CD4-positive, alpha-beta T cell treated with Interleukin-10 for 1 hour (primary cell): ENCODE measurements around the gene MAP3K7.

Source experiments
- DNase-seq: peaks from one replicate; pipeline ENCODE4 v3.0.0-alpha.2; 2020

Gene MAP3K7

DNA sequence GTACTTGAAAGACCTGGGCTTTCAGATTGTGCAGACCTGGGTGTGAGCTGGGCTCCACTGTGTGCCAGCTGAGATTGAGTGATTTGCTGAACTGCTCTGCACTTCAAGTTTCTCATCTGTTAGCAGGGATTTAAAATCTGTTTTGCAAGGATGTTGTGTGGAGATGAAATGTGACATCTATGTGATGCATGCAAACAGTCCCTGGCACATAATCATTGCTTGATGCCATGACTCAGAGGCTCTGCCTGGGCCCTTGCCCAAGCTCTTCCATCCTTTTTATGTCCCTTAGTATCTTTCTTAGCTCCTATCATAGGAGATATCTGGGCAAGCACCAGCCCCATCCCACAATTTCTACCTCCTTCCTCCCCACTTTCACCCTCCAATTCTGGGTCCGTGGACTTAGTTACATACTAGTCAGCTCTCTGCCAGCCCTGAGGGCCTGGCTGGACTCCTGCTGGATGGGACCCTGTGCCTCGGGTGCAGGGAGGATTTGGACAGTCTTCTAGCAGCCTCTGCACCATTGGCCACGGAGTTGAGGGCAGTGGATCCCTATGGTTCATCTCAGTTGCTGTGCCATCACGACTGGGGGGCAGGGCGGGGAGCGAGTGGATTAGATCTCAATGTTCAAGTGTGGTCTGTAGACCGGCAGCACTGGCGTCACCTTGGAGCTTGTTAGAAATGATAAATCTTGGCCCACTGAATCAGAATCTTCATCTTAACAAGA lies 103.6 kb downstream of the MAP3K7 start:
- DNase-seq: no peak

DNA sequence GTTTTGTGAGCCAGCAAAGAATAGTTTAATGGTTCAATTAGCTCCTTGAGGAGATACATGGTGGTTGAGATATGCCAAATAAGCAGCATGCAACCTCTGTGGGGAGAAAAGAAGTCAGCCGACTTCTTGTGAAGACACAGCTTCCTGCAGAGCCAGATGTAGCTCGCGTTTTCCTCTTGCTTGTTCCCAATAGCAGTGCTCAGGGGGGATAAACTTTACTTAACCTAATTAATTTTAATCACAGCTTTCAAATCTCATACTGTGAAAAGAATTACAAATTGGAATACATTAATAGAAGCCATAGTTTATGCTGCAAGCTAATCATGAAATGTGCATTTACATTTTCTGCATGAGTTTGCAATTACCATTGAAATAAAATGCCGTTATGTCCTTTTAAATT lies 106.2 kb downstream of the MAP3K7 start:
- no peak for DNase-seq

DNA sequence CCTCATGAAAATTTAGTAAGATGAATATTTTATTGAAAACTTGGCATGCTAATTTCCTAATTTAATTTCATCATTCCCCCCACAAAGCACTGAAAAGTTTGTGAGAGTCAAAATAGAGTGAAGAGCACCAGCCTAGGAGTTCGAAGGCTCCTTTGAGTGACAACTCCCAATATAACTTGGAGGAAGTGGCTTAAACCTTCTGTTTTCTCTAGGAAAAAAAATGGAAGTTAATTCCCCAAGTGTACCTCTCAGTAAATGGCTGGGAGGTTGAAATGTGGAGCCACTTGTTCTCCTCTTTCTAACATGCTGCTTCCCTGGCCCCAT lies 107.3 kb downstream of the MAP3K7 start:
- DNase-seq: no peak

GRCh38 chr6:90478789-90479602 lies 107.9 kb downstream of the MAP3K7 start:
- peak; percentile 88 for DNase-seq

DNA sequence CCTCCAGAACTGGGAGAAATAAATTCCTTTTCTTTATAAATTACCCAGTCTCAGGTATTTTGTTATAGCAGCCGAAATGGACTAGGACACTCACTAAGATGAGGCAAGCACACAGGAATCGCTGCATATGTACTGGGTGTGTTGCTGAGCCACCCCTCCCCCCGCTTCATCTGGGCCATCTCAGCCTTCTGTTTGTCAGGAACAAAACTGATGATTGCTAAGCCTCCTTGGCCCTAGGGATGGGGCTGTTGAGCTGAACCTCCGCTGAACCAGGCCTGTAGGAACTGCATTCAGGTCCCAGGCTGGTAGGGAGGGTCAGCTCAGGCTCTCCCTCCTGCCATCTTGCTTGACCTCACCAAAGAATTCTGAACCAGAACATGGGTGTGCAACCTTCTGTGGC lies 108.6 kb downstream of the MAP3K7 start:
- no peak for DNase-seq

DNA sequence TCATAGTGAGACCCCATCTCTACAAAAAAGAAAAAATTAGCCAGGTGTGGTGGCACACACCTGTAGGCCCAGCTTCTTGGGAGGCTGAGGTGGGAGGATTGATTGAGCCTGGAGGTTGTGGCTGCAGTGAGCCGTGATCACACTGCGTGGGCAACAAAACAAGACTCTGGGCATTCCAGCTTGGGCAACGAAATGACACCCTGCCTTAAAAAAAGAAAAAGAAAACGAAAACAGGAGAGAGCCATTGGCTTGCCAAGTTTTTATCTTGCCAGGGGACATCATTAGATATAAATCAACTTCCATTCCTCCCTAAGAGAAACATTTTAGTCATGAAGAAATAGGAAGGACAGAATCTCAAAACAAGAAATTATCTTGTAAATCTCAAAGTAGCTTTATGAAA lies 109.5 kb downstream of the MAP3K7 start:
- no peak for DNase-seq

DNA sequence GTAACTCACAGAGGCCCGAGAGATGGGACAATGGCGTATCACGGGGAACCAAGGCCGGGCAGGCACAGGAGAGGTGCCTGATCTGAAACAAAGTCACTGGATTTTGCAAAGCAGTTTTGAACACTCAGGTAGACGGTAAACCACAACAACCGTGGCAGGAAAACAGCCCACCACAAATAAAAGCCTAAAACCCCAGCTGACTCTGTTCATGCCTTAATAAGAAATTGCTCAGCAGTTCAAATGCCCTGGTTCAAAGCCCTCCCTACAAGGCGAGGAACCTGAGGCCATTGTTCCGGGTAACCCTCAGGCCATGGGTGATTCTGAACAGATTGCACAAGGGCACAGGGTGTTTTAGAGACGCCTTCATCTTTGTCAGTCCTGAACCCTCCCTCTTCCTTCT lies 114.2 kb downstream of the MAP3K7 start:
- DNase-seq: peak; percentile 50

DNA sequence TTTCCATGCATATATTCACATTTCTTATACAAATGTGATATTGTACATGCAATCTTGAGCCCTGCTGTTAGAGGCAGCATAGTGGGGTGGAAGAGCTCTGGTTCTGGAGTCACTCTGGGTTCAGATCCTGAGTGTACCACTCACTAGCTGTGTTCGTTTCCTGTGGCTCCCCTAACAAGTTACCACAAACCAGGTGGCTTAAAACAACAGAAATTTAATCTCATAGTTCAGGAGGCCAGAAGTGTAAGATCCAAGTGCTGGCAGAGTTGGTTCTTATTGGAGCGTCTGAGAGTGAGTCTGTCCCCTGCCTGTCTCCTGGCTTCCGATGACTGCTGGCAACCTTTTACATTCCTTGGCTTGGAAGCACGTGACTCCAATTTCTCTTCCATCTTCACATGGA lies 115.6 kb downstream of the MAP3K7 start:
- DNase-seq: no peak

DNA sequence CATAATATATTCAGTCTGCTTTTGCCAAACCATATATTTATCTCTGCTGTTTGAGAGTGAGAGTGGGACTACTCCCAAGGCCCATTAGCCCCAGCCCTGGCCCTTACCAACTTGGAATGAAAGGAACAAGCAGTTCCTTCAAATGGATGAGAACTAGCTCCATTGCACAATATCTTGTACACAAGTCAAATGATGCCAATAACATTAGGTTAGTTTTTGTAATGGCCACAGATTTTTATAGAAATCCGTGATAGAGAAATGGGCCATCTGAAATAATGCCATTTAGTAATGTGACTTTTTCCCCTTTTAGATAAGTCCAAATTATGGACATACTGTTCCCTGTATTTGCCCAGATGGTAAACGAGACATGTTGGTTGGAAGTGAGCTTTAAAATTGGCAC lies 117.0 kb downstream of the MAP3K7 start:
- DNase-seq: no peak

DNA sequence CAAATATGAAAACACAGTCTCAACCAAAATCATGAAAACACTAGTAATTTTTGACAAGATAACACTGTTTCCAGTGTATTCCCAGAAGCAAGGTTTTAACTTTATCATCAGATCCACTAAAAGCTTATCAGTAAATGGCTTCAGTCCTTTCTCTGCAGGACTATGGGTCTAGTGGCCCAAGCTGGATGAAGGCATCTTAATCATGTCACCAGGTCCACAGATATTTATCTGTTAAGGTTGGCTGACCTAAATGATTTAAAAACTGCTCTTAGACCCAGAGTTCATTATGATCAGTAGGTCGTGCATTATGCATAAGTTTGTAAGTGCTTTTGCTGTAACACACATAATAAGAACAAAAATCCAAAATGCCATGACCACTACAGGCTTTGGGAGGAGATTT lies 118.0 kb downstream of the MAP3K7 start:
- no peak for DNase-seq

GRCh38 chr6:90468080-90468479 lies 118.8 kb downstream of the MAP3K7 start:
- no peak for DNase-seq

DNA sequence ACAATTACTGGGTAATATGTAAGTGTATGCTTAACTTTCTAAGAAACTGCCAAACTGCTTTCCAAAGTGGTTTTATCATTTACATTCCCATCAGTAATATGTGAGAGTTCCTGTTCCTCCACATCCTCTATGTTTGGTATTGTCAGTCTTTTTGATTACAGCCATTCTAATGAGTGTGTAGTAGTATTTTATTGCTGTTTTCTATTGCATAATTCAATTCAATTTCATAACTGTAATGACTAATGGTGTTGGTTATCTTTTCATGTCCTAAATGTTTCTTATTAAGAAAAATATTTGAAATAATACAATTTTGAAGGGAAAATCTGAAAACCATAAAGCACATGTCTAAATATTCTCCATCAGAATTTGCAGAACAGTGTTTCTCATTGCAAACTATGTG lies 119.3 kb downstream of the MAP3K7 start:
- DNase-seq: no peak

DNA sequence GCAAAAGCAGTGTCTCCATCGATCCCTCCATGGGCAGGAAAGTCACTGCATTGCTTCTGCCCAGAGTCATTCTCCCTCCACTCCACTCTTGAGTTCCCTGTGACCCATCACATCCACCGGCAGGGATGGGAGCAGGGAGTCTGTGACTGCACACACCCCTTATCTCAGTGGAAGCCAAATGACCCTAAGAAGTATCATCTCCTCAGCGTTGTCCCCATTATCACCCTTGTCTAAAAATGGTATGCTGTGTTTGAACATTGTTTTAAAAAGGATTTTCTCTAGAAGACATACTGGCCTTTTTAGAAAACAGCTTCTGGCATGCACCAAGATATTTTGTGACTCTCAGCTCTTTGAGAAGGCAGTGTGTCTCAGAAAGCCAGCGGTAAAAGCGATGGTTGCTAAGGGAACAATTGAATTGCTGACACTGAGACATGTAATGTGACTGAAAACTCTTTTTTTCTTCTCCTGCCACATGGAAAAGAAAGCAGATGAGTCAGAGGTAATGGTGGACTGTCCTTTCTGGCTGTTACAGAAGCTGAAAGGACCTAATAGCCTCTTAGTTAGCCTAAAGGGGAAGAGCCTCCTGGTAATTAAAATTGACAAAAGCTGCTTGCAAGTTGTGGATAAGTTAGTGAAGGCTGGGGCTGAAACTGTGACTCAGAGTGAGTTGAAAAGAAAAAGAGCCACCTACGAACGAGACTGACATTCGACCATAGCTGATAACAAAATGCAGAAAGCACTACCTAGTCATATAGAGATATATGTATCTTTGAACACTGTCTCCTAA lies 120.5 kb downstream of the MAP3K7 start:
- no peak for DNase-seq

DNA sequence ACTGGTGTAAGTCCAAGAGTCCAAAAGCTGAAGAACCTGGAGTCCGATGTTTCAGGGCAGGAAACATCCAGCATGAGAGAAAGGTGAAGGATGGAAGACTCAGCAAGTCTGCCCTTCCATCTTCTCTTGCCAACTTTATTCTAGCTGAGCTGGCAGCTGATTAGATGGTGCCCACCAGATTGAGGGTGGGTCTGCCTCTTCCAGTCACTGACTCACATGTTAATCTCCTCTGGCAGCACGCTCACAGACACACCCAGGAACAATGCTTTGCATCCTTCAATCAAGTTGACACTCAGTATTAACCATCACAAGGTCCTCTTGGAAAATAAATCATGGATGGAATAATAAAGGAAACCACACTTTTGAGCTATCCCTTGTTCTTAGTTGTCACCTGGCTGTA lies 121.2 kb downstream of the MAP3K7 start:
- no peak for DNase-seq

DNA sequence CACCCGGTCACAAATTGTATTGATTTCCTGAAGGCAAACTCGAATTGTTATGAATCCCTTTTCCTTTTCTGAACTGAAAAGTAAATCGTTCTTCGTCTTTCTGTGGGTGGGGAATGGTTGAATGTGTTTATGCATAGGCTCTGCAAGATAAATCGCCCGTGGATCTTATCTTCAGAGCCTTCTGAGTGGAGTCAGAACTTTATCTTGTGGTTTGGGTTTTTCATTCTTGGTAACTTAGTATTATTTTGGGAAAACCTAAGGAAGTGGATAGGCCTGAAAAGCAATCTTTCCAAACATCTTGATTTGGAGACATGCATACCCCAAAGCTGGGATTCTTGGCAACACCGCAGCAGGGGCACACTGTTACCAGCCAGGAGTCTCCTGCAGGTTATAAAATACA lies 122.4 kb downstream of the MAP3K7 start:
- no peak for DNase-seq

DNA sequence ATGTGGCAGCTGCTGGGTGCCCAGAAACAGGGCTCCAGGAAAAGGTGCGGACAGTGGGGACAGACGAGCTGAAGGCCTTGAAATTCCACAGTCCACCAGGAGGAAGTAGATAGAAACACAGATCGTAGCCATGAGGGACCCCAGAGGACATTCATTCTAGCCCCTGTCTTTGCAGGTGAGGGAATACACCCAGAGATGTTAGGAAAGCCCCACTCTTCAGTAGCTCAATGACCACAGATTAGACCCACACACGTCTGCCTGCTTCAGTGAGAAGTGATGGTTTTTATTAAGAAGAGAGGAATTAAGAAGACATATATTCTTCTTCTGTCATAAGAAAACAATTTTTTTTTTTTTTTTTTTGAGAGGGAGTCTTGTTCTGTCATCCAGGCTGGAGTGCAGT lies 123.0 kb downstream of the MAP3K7 start:
- DNase-seq: peak; percentile 19
